ENCODE measurements around the gene TBL1XR1.

TBL1XR1 gene

DNA sequence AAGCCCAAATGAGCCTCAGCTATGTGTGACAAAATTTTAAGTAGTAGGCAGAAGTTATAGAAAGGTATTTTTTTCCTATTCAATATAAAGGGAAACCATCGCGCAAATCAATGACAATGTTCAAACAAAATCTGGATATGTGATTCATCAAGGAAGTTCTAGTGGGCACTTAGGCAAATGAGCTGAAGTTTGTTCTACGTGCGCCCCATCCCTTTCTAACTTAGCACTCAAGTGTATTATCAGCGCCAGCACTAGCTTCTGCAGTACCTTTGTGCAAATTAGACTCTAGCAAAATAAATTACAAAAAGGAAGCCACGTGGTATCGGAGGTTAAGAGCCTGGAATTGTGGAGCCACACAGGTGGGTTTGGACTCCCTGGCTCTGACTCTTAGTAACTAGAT lies 91.1 kb downstream of the TBL1XR1 start:
- DNase-seq = no peak

DNA sequence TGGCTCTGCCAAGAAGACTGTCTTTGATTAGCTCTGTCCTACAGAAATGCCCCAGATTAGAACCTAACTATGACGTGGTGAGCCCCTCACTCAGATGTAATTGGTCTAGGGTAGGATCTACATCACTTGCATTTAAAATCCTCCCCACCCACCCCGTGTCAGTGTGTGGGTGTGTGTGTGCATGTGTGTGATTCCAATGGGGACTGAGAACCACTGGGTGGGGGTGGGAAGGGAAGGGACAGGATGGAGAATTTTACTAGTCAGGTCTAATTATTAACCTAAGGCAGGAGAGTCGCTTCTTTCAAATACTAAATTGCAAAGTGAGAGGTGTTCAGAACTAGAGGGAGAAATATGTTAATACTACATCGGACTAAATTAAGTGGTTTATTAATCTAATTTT lies 91.7 kb downstream of the TBL1XR1 start:
- no peak for DNase-seq

DNA sequence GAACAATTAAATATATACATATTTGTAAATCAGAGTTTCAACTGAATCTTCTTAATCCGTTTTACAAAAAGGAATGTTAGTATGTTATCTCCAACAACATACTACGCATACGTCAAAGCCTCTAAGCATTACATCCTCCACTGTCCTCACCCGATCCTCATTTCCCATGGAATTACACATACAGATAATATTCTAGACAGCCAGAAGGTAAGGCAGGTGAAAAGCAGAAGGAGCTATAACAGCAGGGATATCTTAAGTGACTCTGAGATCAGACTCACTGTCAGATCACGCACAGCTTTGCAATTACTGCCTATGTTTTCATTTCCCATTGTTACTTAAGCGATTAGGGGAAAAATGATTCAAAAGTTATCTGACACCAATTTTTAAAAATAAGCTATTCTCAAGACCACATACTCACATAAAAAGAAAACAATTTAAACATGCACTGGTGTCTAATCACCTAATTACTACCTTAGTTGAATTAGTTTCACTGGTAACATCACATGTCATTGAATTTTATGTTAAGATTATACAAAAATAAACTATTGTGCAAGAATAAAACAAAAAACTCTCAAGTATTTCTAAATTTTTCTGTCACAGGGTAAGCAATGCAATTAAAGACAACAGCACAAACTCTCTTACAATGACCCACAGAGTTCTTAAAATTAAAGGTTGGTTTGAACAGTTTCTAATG lies 92.8 kb downstream of the TBL1XR1 start:
- DNase-seq = no peak

DNA sequence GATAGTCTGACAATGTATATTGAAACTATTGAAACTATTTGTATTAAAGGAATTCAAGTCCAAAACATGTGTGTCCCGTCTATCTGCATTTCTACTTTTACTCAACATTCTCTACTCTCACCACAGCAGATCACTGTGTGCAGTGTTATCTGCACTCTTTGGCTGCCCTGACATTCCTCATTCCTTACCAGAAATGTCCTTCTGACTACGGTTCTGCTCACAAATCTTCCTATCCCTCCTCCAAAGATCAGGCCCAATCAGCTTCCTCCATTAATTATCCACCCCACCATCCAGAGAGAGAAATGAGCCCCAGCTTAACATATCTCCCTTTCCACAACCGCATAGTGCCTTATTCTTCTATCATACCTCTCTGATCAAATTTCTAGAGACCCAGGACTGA lies 94.7 kb downstream of the TBL1XR1 start:
- no peak for DNase-seq

- DNase-seq = no peak
These were observed 98.7 kb downstream of the TBL1XR1 start for GRCh38 chr3:177098551-177098950.

GRCh38 chr3:177096615-177097014 lies 100.7 kb downstream of the TBL1XR1 start:
- no peak for DNase-seq

DNA sequence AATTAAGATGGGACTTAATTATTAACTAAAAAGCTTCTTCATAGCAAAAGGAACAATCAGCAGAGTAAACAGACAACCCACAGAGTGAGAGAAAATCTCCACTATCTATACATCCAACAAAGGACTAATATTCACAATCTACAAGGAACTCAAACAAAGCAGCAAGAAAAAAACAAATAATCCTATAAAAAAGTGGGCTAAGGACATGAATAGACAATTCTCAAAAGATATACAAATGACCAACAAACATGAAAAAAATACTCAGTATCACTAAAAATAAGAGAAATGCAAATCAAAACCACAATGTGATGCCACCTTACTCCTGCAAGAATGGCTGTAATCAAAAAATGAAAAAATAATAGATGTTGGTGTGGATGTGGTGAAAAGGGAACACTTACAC lies 103.3 kb downstream of the TBL1XR1 start:
- DNase-seq = no peak

DNA sequence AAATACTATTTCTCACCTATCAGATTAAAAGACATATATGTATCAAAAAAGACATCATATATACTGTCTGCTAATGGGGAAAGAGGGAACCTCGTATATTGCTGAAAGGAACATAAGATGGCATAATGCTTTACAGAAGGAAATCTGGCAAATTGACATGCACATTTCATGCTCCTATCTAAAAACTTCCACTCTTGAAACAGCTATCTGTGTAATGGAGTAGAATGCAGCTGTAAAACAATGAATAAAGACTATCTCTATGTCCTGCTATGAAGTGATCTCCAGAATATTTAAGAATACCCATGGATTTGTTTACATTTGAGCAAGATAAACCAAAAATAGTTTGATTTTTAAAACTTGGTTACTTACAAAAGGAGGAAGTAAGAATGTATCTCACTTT lies 107.4 kb downstream of the TBL1XR1 start:
- no peak for DNase-seq

DNA sequence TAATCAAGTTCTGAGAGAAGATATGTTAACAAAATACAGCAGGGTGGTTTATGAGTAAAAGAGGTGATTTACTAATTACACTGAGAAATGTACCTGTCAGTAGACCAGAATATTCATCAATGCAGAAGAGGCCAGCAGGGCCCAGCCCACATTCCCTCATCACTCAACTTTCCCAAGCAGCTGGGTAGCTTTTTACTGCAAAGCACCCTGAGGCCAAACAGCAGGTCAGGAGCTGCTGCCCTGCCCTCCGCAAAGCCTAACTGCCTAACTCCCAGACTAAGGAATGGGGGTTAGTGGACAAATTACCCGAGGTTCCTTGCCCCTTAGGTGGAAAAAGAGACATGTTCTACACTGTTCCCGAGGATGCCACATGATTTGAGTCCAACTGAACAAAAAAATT lies 108.2 kb downstream of the TBL1XR1 start:
- no peak for DNase-seq

DNA sequence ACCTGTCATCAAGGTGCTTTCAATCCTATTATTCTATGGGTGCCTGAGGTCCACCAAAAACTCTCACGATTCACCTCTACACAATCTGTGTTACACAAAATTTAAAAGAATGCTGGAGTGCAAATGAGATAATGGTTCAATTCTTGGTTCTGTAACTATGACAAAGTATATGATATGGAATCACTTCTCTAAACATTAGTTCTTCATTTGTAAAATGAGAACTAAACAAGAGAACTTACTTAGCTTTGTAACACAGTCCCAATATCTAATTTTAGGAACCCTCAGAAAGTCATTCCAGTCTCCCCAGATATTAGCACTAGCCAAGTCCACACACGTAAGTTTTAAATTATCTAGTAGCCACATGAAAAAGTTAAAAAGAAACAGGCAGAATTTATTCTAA lies 111.5 kb downstream of the TBL1XR1 start:
- DNase-seq = no peak

GRCh38 chr3:177084616-177085015 lies 112.7 kb downstream of the TBL1XR1 start:
- no peak for DNase-seq

DNA sequence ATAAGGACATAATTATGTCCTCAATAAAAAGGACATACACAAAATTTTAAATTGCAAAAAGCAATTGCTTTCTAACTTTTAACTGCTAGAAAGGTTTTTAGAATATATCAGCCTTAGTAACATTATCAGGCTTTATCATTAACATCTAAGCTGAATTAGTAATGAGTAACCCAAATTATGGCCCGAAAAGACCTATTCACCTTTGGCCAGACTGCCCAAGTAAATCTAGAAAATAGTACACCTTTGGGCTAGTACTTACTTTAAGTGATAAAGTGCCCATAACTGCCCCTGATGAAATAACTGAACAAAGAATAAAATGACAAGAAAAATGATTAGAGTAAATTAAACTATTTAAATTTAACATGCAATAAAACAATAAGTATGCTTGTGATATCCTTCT lies 117.2 kb downstream of the TBL1XR1 start:
- no peak for DNase-seq

- DNase-seq = no peak
These were observed 117.6 kb downstream of the TBL1XR1 start for GRCh38 chr3:177079684-177080083.

DNA sequence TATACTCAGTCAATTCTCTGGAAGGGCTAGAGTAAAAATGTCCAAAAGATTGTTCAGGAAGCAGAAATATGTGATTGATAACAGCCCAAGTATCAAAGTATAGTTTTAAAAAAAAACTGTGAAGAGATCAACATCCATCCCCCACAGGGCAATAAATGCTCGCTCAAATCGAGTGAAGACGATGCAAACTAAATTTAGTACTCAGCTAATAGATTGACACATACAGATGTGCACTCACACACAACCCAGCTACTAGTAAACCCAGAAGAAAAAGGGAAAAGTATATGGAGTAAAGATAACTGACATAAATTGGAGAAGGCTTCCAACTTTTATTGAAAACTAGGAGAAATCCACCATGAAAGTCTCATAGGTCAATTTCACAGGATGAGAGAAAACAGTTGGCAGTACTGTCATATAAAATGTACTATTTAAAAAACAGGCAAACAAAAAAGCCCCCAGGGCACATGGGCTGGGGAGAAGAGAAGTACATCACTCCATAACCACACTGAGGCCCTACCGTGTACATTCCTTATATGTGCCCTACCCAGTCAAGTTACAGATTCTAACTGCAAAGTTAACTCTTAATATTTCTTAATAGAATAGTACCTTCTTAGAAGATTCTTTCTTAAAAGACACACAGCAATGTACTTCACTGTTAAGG lies 125.7 kb downstream of the TBL1XR1 start:
- DNase-seq = no peak

GRCh38 chr3:177069514-177070329 lies 127.6 kb downstream of the TBL1XR1 start:
- DNase-seq = no peak

DNA sequence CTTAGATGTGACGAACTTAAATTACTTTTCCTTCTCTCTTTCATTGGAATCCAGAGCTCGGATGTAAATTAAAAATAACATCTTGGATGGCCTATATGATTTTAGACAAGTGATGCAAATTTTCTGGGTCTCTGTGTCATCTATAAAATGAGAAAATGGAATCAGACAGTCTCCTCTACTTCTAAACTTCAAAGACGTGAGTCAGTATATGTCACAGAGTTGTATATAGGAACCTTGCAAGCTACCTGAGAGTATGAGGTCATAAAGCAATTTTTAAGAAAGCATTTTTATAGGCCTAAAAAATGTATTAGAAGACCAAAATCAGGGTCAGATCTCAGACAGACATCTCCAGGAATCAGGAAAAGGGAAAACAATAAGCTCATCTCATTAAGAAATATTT lies 128.3 kb downstream of the TBL1XR1 start:
- no peak for DNase-seq

- DNase-seq = no peak
These were observed 131.2 kb downstream of the TBL1XR1 start for GRCh38 chr3:177066068-177066467.

- DNase-seq = no peak
These were observed 131.8 kb downstream of the TBL1XR1 start for GRCh38 chr3:177065285-177066033.

- no peak for DNase-seq
These were observed 135.1 kb downstream of the TBL1XR1 start for GRCh38 chr3:177062052-177062732.

- DNase-seq = no peak
These were observed 135.9 kb downstream of the TBL1XR1 start for GRCh38 chr3:177061369-177061768.

DNA sequence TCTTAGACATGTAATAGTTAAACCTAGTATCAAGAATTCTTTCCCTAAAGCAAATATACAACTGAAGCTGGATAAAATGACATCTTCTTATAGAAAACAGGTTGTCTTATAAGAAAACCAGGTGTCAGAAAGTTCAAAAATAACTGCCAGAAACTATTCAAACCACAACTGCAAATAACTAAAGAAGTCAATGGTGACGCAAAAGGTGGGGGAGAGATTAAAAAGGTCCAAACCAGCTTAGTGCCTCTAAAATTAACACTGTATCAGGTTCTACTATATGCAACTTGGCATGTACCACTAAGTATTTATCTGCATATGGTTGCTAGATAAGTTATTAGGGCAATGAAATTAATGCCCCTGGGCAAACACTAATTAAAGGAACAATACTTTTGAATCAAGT lies 136.8 kb downstream of the TBL1XR1 start:
- DNase-seq = no peak

DNA sequence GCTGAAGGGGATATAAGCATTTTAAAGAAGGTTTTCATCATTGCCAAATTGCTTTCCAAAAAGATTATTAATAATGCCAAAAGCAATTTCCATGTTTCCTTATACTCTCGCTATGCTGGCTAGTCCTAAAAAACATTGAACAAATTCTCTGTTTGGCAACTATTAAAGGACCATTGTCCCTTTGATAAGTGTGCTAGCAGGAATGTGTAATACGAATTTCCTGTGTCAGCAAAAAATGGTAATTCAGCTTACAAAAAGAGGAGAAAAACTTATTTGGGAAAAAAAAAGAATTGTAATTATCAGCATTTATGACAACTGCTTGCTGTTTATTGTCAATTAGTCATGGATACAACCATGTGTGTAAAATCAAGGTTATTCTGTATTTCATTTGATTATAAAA lies 138.6 kb downstream of the TBL1XR1 start:
- no peak for DNase-seq

GRCh38 chr3:177057768-177058167 lies 139.5 kb downstream of the TBL1XR1 start:
- DNase-seq = peak in 1 of 2 donors; percentile 42

All from CD4-positive, alpha-beta T cell treated with Interferon alpha-2 for 1 hour (primary cell).